A673 (cell line): ENCODE data around the gene CYBB.

Source experiments
- EZH2 ChIP-seq: fragments of 200-600 bp; sonication (generic); IDR thresholded peaks from 2 replicates; pipeline ENCODE4 v1.6.1; 2017; ENCODE audit warnings: borderline replicate concordance, low read depth, mild to moderate bottlenecking, mixed read lengths, antibody characterized with exemption, low read length; ENCODE audit not compliant: poor library complexity, severe bottlenecking
- TF ChIP-seq, protein P1 (sequence below): fragments of 300-800, 200-600 bp; sonication (generic); conservative IDR thresholded peaks from 2 replicates; pipeline ENCODE4 v1.5.1; 2017; ENCODE audit warnings: low read depth, mild to moderate bottlenecking, antibody characterized with exemption, low read length, moderate library complexity, mixed read lengths

DNA sequence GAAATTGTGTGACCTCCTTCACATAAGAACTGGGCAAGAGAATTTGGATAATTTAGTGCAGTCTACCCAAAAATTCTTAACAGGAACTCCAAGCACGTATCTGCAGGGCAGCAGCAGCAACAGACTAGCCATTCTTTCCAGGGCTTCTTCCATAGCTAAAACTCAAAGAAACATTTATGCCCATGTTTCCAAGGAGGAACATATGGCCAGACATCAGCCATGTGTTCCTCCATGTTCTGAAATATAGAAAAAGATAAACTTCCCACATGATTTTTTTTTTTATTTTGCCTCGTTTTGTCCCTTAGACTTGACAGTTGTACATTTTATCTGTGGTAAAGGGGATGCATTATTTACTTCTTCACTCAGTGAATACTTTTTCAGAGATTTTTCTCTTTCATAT lies 27.6 kb upstream of the CYBB start:
- TF ChIP-seq, protein P1, sequence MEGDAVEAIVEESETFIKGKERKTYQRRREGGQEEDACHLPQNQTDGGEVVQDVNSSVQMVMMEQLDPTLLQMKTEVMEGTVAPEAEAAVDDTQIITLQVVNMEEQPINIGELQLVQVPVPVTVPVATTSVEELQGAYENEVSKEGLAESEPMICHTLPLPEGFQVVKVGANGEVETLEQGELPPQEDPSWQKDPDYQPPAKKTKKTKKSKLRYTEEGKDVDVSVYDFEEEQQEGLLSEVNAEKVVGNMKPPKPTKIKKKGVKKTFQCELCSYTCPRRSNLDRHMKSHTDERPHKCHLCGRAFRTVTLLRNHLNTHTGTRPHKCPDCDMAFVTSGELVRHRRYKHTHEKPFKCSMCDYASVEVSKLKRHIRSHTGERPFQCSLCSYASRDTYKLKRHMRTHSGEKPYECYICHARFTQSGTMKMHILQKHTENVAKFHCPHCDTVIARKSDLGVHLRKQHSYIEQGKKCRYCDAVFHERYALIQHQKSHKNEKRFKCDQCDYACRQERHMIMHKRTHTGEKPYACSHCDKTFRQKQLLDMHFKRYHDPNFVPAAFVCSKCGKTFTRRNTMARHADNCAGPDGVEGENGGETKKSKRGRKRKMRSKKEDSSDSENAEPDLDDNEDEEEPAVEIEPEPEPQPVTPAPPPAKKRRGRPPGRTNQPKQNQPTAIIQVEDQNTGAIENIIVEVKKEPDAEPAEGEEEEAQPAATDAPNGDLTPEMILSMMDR = no peak
- TF ChIP-seq EZH2 = no peak
